G401.6 (cell line): ENCODE data around the gene ATP5PF.
"Not testable (repeated sequence)": the region's sequence is repeated elsewhere in the genome, so short reads cannot be mapped to it uniquely, and the experiment has no call there.

Source experiments
- FAIRE-seq: peaks from 2 replicates; lab custom pipeline; 2012; peaks lifted over from hg19 to GRCh38; lab: Jason Lieb, UNC

Gene ATP5PF

GRCh38 chr21:25721987-25722386, 12.7 kb downstream of the ATP5PF start:
- no peak for FAIRE-seq

GRCh38 chr21:25717491-25718147, 17.1 kb downstream of the ATP5PF start:
- FAIRE-seq = no peak

- FAIRE-seq = not testable (repeated sequence)
Observed at GRCh38 chr21:25714066-25714465, 20.6 kb downstream of the ATP5PF start.

- no peak for FAIRE-seq
Observed at GRCh38 chr21:25710550-25710949, 24.2 kb downstream of the ATP5PF start.

- FAIRE-seq = no peak
Observed at GRCh38 chr21:25709684-25710265, 24.9 kb downstream of the ATP5PF start.

GRCh38 chr21:25708467-25709065, 26.1 kb downstream of the ATP5PF start:
- FAIRE-seq = peak; percentile 82

DNA sequence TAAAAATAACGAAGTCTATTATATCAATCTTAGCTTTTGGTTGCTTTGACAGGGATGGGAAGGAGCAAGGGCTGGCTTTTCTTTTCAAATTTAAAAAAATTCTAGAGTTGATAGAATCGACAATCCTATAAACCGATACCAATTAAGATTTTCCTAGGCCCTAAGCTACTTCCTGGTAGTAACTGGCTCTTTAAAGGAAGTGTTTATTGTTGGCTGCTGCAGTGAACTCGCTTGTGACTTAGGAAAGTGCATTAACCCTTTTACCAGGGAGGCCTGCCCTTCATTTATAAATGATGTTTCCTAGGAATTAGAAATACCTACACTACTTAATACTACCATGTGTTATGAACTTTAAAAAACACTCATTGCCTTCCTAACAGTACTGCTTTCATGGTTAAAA, 33.2 kb downstream of the ATP5PF start:
- FAIRE-seq = no peak

DNA sequence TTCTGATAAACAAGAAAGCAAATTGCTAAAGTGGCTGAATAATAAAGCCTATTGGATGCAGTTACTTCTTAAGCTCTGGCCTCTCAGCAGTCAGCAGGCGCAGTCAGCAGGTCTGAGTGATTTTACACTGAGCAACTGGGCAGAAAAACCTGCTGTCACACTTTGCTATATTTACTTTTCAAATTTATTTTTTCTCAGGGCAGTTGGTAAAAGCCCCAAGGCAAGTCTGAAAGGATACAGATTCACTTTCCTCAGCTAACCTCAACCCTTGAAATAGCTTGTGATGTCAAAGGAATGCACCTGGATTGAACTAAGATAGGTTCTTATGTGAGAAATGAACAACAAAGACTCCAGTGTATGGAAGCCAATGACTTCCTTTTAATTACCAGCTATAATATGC, 34.0 kb downstream of the ATP5PF start:
- FAIRE-seq = no peak

DNA sequence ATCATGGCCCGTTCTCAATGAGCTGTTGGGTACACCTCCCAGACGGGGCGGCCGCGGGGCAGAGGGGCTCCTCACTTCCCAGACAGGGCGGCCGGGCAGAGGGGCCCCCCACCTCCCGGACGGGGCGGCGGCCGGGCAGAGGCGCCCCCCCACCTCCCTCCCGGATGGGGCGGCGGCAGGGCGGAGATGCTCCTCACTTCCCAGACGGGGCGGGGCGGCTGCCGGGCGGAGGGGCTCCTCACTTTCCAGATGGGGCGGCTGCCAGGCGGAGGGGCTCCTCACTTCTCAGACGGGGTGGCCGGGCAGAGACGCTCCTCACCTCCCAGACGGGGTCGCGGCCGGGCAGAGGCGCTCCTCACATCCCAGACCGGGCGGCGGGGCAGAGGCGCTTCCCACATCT, 39.2 kb downstream of the ATP5PF start:
- not testable (repeated sequence) for FAIRE-seq

- no peak for FAIRE-seq
Observed at GRCh38 chr21:25691976-25692375, 42.7 kb downstream of the ATP5PF start.

DNA sequence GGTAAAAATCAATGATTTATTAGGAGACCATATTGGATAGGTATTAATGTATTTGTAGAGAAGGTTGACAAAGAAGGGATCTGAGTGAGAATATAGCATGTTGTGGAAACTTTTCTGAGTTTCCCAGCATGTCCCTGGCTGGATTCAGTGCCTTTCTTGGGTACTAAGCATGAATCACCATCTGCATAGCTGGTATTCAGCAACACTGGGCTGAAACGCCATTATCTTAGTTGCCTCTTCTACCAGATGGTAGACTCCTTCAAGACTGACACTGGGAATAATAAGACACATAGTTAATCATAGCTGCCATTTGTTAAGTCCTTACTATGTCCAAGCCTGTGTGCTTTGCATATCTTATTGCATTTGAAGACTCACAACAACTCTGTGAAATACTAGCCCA, 45.5 kb downstream of the ATP5PF start:
- no peak for FAIRE-seq

- FAIRE-seq = no peak
Observed at GRCh38 chr21:25688275-25689155, 46.2 kb downstream of the ATP5PF start.

GRCh38 chr21:25687787-25688186, 46.9 kb downstream of the ATP5PF start:
- no peak for FAIRE-seq

- no peak for FAIRE-seq
Observed at GRCh38 chr21:25682382-25682781, 52.3 kb downstream of the ATP5PF start.

DNA sequence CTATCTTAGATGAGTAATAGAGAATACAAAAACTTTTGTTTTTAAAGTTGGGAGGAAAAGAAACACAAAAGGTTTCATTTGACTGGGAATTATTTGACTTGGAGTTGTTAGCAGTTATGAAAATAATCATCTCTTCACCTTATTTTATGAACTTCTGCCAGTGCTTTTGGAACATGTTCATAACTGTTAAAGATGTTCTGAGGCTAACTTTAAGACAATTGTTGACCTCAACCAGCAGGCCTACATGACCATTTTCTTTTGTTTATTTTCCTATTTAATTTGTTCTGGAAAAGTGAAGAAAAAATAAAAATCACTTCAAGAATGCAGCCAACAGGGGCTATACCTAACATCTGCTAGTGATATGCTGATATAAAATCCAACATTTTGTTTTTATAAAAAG, 58.3 kb downstream of the ATP5PF start:
- FAIRE-seq = no peak
